Gastroesophageal sphincter (tissue), 4 donors: ENCODE data around the gene APOL4. TPM values are rescaled to one million over a fixed set of nuclear protein-coding genes. Genes with fewer than 3 reads are reported as not detected.

ENCODE experiments used
- ATAC-seq: fragments of 150-250 bp; one replicate; pipeline ENCODE4 v1.9.1; 2016; ENCODE audit warnings: mild to moderate bottlenecking, moderate library complexity
- H3K27ac ChIP-seq, 4 donors: fragments of 200-600 bp; sonication (generic) in 3 of 4; 1 replicate in 3 of 4; 2 replicates in 1 of 4; pipeline ENCODE4 v1.5.1; 2016 to 2019
- H3K27me3 ChIP-seq: fragments of 200-600 bp; sonication (generic); one replicate; pipeline ENCODE4 v1.5.1; 2019
- H3K36me3 ChIP-seq, 2 donors: fragments of 200-600 bp; sonication (generic); one replicate each; pipeline ENCODE4 v1.5.1; 2019; ENCODE audit warnings: control low read depth in 1 of 2
- H3K4me1 ChIP-seq, 3 donors: fragments of 200-600 bp; sonication (generic); 1 replicate in 2 of 3; 2 replicates in 1 of 3; pipeline ENCODE4 v1.5.1; 2016 to 2019; ENCODE audit warnings: control low read depth in 2 of 3
- H3K4me3 ChIP-seq, 2 donors: fragments of 200-600 bp; sonication (generic); one replicate each; pipeline ENCODE4 v1.5.1; 2019; ENCODE audit warnings: mild to moderate bottlenecking in 1 of 2, moderate library complexity in 1 of 2
- H3K9me3 ChIP-seq, 3 donors: fragments of 200-600 bp; sonication (generic); one replicate each; pipeline ENCODE4 v1.5.1; 2017 to 2019; ENCODE audit warnings: control low read depth in 2 of 3
- EP300 ChIP-seq: sonication (generic); formaldehyde crosslinking; IDR thresholded peaks from one replicate; pipeline ENCODE4 v1.6.1; 2017; ENCODE audit warnings: antibody characterized with exemption, mild to moderate bottlenecking
- POLR2A ChIP-seq, 2 donors: fragments of 450-650 bp; IDR thresholded peaks; one replicate each; pipeline ENCODE4 v1.6.1; 2017; ENCODE audit warnings: antibody characterized with exemption in 2 of 2, mild to moderate bottlenecking in 2 of 2, moderate library complexity in 1 of 2
- POLR2AphosphoS5 ChIP-seq: sonication (generic); formaldehyde crosslinking; IDR thresholded peaks from one replicate; pipeline ENCODE4 v1.6.1; 2017; ENCODE audit warnings: antibody characterized with exemption
- WGBS, 2 donors: methylation state at CpG; one replicate each; pipeline ENCODE4 v1.1.5; 2018; ENCODE audit warnings: low coverage in 1 of 2; 5-methylcytosine and 5-hydroxymethylcytosine counted together
- total RNA-seq, 4 donors: library from RNA; depleted of rRNA; stranded (reverse); fragments of >200 nt; gene quantifications; one replicate each; pipeline ENCODE4 v1.1.0, GENCODE V29; 2016
- TF ChIP-seq, protein P1 (sequence below), 4 experiments: fragments of 200-600 bp in 2 of 4; fragments of 450-650 bp in 2 of 4; sonication (generic) in 1 of 4; IDR thresholded peaks; one replicate each; pipeline ENCODE4 v1.5.1; 2017 to 2019; ENCODE audit warnings: antibody characterized with exemption in 4 of 4, mild to moderate bottlenecking in 2 of 4, moderate library complexity in 2 of 4

Gene APOL4
- total RNA-seq, 4 donors from 2014 or later = 1.1 to 18.8 (median 5.4) TPM

DNA sequence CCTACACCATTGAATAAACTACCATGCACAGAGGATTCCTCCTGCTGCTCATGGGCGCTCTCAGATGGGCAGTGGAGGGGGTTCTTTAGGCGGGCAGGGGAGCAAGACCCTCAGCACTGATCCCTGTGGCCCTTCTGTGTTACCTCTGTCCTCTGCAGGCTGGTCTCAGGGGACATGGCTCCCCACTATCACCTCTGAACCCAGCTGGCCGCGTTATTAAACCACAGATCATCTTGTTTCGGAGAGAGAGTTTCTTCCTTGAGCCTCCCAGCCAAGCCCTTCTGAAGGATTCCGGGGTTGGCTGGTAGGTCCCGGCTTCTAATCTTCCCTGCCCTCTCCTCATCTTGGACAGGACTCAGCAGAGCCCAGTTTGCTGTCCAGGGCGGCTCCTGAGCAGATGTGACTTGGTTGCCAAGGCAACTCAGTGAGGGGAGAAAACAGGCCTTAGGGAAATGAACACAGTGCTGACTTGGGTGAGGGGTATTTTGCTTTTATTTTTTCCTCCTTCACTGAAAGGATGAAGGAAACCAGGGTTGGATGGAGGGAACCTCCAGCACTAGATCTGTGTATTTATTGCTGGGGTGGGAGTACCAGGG, 54.3 kb downstream of the APOL4 start:
- Histone ChIP-seq H3K36me3 (peaks cover 0 to 53% of the 10 kb centered on the region in 2 donors), H3K9me3 (no peaks in the 10 kb centered on the region), H3K27me3 (no peaks in the 10 kb centered on the region), H3K27ac (peak overlapping the region in 2 of 4 donors; percentile 8 to 72), H3K4me3 (no peak overlapping the region), H3K4me1 (peaks cover 0 to 69% (median 18%) of the 10 kb centered on the region in 3 donors)
- 82 to 100% methylated on average over 2 to 3 of the region's 8 CpGs for WGBS, 2 donors
- TF ChIP-seq, protein P1, sequence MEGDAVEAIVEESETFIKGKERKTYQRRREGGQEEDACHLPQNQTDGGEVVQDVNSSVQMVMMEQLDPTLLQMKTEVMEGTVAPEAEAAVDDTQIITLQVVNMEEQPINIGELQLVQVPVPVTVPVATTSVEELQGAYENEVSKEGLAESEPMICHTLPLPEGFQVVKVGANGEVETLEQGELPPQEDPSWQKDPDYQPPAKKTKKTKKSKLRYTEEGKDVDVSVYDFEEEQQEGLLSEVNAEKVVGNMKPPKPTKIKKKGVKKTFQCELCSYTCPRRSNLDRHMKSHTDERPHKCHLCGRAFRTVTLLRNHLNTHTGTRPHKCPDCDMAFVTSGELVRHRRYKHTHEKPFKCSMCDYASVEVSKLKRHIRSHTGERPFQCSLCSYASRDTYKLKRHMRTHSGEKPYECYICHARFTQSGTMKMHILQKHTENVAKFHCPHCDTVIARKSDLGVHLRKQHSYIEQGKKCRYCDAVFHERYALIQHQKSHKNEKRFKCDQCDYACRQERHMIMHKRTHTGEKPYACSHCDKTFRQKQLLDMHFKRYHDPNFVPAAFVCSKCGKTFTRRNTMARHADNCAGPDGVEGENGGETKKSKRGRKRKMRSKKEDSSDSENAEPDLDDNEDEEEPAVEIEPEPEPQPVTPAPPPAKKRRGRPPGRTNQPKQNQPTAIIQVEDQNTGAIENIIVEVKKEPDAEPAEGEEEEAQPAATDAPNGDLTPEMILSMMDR (IDR thresholded peaks at IDR 0.05) = no peak
- TF ChIP-seq POLR2A (IDR thresholded peaks at IDR 0.05) (no peak), POLR2AphosphoS5 (no peak), EP300 (no peak)
- no peak for ATAC-seq

DNA sequence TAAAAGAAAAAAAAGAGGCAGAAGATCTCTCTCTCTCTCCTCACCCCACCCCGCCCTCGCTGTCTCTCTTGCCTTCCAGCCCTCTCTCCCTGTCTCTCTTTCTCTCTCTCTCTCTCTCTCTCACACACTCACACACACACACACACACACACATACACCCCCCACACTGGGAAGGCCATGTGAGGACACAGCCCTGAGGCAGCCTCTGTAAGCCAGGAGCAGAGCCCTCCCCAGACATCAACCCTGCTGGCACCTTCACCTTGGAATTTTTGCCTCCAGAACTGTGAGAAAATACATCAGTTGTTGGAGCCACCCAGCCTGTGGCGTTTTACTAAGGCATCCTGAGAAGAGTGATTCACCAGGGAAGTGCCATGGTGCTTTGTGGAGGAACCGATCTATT, 55.7 kb downstream of the APOL4 start:
- no peaks in the 10 kb centered on the region for H3K9me3 ChIP-seq
- no peak for ATAC-seq
- H3K27ac ChIP-seq = peak overlapping the region in 1 of 4 donors; percentile 12
- peaks cover 0 to 55% (median 17%) of the 10 kb centered on the region in 3 donors for H3K4me1 ChIP-seq
- H3K4me3 ChIP-seq = no peak overlapping the region
- no peaks in the 10 kb centered on the region for H3K27me3 ChIP-seq
- TF ChIP-seq POLR2A (IDR thresholded peaks at IDR 0.05) (no peak), EP300 (no peak), POLR2AphosphoS5 (no peak)
- TF ChIP-seq, protein P1 (IDR thresholded peaks at IDR 0.05) = no peak
- 75 to 77% methylated on average over 3 to 4 of the region's 4 CpGs for WGBS, 2 donors
- H3K36me3 ChIP-seq = peaks cover 0 to 67% of the 10 kb centered on the region in 2 donors

DNA sequence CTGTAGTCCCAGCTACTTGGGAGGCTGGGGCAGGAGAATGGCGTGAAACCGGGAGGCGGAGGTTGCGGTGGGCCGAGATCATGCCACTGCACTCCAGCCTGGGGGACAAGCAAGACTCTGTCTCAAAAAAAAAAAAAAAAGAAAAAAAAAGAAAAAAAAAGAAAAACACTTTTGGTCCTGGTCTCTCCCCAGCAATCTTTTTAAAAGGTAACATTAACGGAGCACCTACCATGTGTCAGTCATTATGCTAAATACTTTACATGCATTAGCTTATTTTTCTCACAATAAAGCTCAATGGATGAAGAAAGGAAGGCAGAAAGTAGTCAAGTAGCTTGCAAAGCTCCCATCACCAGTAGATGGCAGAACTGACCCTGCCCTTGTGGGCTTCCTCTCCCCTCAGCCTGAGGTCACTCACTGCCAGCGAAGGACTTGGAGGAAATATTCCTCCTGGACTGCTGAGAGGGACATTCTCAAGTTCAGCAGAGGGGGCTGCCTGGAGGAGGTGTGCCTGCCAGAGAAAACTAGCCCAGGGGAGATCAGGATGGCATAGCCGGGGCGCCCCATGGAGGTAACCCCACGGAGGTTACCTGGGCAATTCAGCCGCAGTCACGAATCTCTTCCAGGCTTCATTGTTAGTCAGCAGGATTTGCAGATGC, 56.6 kb downstream of the APOL4 start:
- WGBS, 2 donors = 40 to 45% methylated on average over 2 to 5 of the region's 12 CpGs
- H3K27ac ChIP-seq = peak overlapping the region in 3 of 4 donors; percentile 12 to 44 (median 27)
- ATAC-seq = peak; percentile 81
- no peaks in the 10 kb centered on the region for H3K27me3 ChIP-seq
- no peaks in the 10 kb centered on the region for H3K9me3 ChIP-seq
- peaks cover 0 to 76% of the 10 kb centered on the region in 2 donors for H3K36me3 ChIP-seq
- H3K4me3 ChIP-seq = no peak overlapping the region
- H3K4me1 ChIP-seq = peaks cover 0 to 46% (median 11%) of the 10 kb centered on the region in 3 donors
- no peak for TF ChIP-seq EP300
- no peak for TF ChIP-seq POLR2A (IDR thresholded peaks at IDR 0.05)
- TF ChIP-seq POLR2AphosphoS5 = peak; percentile 16
- TF ChIP-seq, protein P1 (IDR thresholded peaks at IDR 0.05) = peak; percentile 77 to 86 (median 82)

DNA sequence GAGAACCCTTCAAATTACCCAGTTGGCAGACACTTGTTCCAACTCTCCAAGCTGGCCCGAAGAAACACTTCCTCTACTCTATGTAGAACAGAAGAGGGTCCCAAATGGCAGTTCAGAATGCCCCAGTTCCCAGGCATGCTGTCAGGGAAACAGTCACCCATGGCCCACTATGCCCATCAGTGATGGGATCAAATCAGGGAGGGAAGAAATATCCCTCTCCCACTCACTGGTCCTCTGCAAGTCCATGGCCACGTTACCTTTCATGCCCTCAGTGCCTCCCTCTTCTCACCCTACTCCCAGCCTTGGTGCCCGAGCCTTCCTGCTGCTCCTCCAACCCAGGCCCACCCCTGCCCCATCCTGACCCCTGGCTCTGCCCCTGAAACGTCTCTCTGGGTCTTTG, 57.7 kb downstream of the APOL4 start:
- Histone ChIP-seq H3K9me3 (no peaks in the 10 kb centered on the region), H3K27ac (no peak overlapping the region), H3K27me3 (no peaks in the 10 kb centered on the region), H3K4me1 (peaks cover 0 to 35% (median 6%) of the 10 kb centered on the region in 3 donors), H3K4me3 (no peak overlapping the region), H3K36me3 (peaks cover 0 to 71% of the 10 kb centered on the region in 2 donors)
- 40 to 83% methylated on average over 2 of the region's 4 CpGs for WGBS, 2 donors
- no peak for TF ChIP-seq EP300
- no peak for TF ChIP-seq POLR2A (IDR thresholded peaks at IDR 0.05)
- TF ChIP-seq, protein P1 (IDR thresholded peaks at IDR 0.05) = no peak
- no peak for TF ChIP-seq POLR2AphosphoS5
- ATAC-seq = no peak
